Activated CD8-positive, alpha-beta memory T cell treated with anti-CD3 and anti-CD28 coated beads, Interleukin-2, amount 50 U/mL, for 48 hours (primary cell): ENCODE data around the gene CEP95.

ENCODE experiments used
- DNase-seq: peaks from one replicate; pipeline ENCODE4 v3.0.0-alpha.2; 2020

CEP95 gene

GRCh38 chr17:64527914-64528313 lies 21.1 kb downstream of the CEP95 start:
- DNase-seq = no peak

GRCh38 chr17:64529221-64529620 lies 22.4 kb downstream of the CEP95 start:
- DNase-seq = no peak

GRCh38 chr17:64531955-64532371 lies 25.2 kb downstream of the CEP95 start:
- DNase-seq = no peak

GRCh38 chr17:64532409-64532808 lies 25.6 kb downstream of the CEP95 start:
- no peak for DNase-seq

- DNase-seq = no peak
These were observed 27.0 kb downstream of the CEP95 start for GRCh38 chr17:64533784-64534183.

GRCh38 chr17:64534187-64534586 lies 27.4 kb downstream of the CEP95 start:
- no peak for DNase-seq

- DNase-seq = no peak
These were observed 28.6 kb downstream of the CEP95 start for GRCh38 chr17:64535357-64535756.

GRCh38 chr17:64536913-64537312 lies 30.1 kb downstream of the CEP95 start:
- DNase-seq = no peak

- no peak for DNase-seq
These were observed 30.7 kb downstream of the CEP95 start for GRCh38 chr17:64537488-64537887.

- DNase-seq = no peak
These were observed 31.8 kb downstream of the CEP95 start for GRCh38 chr17:64538508-64539130.

GRCh38 chr17:64540118-64540776 lies 33.5 kb downstream of the CEP95 start:
- no peak for DNase-seq

- DNase-seq = no peak
These were observed 38.0 kb downstream of the CEP95 start for GRCh38 chr17:64544742-64545141.

- no peak for DNase-seq
These were observed 39.9 kb downstream of the CEP95 start for GRCh38 chr17:64546716-64547115.

GRCh38 chr17:64547319-64547718 lies 40.5 kb downstream of the CEP95 start:
- DNase-seq = no peak

GRCh38 chr17:64551461-64551860 lies 44.7 kb downstream of the CEP95 start:
- DNase-seq = no peak

- no peak for DNase-seq
These were observed 47.4 kb downstream of the CEP95 start for GRCh38 chr17:64554028-64554637.

- DNase-seq = no peak
These were observed 48.5 kb downstream of the CEP95 start for GRCh38 chr17:64555281-64555680.

- DNase-seq = no peak
These were observed 57.3 kb downstream of the CEP95 start for GRCh38 chr17:64564098-64564497.

- no peak for DNase-seq
These were observed 58.8 kb downstream of the CEP95 start for GRCh38 chr17:64565563-64565962.

- DNase-seq = no peak
These were observed 65.0 kb downstream of the CEP95 start for GRCh38 chr17:64571746-64572145.

- no peak for DNase-seq
These were observed 65.9 kb downstream of the CEP95 start for GRCh38 chr17:64572682-64573154.

GRCh38 chr17:64573214-64573613 lies 66.4 kb downstream of the CEP95 start:
- no peak for DNase-seq

GRCh38 chr17:64574646-64575045 lies 67.9 kb downstream of the CEP95 start:
- DNase-seq = no peak

- no peak for DNase-seq
These were observed 68.7 kb downstream of the CEP95 start for GRCh38 chr17:64575431-64575830.
